Measurements from ENCODE around the gene STH.

Gene STH

DNA sequence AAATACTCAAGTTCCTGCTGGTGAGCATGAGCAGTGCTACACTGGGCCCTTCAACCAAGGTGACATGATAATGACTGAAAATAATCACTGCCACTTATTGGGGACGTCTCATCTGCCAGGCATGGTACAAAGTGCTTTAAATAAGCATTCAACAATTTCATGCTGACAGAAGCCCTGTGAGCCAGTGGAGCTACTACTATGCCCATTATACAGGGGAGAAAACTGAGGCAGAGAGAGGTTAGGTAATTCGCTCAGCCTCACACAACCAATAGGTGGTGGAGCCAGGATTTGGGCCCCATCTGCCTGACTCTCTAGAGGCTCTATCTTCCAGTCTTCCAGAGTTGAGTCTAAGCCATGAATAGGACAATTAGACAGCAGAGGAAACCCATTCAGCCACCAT is 30.3 kb upstream of the STH start:
- no peak for DNase-seq (ENCODE audit: low spot score)

DNA sequence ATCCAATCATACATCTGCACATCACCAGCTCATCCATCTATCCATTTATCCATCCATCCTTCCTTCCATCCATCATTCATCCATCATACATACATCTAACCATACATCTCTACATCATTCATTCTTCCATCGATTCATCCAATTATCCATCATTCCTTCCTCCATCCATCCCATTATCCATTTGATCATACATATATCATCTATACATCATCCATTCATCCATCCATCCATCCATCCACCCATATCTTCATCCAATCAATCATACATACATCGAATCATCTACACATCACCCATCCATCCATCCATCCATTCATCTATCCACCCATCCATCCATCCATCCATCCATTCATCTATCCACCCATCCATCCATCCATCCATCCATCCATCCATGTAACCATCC is 29.3 kb upstream of the STH start:
- no peak for DNase-seq (ENCODE audit: low spot score)

DNA sequence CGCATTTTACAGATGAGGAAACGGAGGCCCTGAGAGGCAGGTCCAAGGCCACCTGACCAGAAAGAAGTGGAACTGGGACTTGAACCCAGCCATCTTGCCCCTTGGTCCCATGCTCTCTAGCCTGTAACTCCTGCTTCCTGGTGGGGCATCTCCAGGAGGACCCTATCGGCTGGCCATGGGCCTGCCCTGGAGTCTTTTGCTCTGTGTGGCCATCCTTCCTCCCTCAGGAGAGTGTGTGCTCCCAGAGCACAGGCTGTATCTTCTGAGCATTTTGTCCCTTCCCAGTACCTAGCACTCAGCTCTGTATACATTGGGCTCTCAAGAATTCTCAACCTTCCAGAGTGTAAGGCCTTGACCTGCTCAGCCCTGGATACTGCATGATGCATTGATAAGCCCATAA is 28.4 kb upstream of the STH start:
- DNase-seq (ENCODE audit: low spot score): no peak

- no peak for DNase-seq (ENCODE audit: low spot score)
Observed at GRCh38 chr17:45971698-45972141, 27.3 kb upstream of the STH start.

DNA sequence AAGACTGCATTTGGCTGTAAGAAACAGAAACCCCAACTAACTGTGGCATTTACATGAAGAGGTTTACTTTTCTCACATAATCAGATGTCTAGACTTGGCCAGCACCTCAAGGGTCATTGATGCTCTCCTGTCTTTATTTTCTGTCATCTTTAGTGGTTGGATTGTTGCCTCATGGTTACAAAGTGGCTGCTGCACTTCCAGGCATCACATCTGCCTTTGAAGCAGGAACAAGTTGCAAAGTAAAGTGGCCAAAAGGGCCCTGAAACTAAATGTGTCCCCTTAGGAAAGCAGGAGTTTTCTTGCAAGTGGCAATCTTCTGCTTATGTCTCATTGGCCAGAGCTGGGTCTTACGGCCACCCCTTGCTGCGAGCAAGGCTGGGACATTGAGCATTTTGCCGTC is 26.5 kb upstream of the STH start:
- DNase-seq (ENCODE audit: low spot score): no peak

- no peak for DNase-seq (ENCODE audit: low spot score)
Observed at GRCh38 chr17:45973099-45973780, 25.8 kb upstream of the STH start.

DNA sequence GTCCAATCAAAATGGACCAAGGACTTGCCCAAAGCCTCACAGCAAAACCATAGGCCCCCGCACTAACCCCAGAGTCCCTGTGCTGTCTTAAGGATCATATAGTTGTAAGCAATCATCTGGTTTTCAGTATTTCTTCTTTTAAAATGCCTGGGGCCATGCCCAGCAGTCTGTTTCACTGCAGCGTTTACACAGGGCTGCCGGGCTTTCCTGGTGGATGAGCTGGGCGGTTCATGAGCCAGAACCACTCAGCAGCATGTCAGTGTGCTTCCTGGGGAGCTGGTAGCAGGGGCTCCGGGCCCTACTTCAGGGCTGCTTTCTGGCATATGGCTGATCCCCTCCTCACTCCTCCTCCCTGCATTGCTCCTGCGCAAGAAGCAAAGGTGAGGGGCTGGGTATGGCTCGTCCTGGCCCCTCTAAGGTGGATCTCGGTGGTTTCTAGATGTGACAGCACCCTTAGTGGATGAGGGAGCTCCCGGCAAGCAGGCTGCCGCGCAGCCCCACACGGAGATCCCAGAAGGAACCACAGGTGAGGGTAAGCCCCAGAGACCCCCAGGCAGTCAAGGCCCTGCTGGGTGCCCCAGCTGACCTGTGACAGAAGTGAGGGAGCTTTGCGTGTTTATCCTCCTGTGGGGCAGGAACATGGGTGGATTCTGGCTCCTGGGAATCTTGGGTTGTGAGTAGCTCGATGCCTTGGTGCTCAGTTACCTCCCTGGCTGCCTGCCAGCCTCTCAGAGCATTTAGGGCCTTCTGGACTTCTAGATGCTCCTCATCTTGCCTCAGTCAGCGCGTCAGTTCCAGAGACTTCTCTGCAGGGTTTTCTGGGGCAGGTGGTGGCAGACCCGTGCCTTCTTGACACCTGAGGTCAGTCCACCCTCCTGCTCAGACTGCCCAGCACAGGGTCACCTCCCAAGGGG is 24.8 kb upstream of the STH start:
- DNase-seq (ENCODE audit: low spot score): no peak

GRCh38 chr17:45974916-45975630 is 24.0 kb upstream of the STH start:
- no peak for DNase-seq (ENCODE audit: low spot score)

DNA sequence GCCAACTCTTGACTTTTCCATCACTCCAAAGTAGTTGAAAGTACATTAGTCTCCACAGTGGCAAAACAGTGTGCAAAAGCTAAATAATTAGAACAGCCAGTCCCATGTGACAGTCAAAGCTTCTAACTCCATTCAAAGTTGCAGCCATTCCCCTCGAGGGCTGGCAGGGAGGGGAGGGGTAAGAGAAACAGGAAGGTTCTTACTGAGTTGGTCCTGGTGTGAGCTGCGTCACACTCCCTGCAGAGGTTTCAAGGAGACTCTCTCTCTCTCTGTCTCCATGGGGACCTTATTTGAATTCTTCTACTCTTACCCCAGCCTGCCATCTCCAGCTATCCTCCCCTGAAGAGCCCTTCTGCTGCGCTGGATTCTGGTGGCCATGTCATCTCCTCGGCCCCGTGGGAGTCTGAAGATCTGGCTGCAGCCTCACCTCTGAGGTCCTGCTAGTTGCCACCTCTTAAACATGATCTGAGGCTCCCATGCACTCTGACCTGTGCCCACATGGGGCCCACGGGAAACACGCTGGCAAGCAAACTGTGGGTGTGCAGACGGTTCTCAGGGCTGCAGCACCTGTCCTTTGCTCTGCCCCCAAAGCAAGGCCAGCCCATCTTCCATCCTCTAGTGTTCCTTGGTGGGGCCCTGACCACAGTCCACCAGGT is 23.3 kb upstream of the STH start:
- DNase-seq (ENCODE audit: low spot score): no peak

DNA sequence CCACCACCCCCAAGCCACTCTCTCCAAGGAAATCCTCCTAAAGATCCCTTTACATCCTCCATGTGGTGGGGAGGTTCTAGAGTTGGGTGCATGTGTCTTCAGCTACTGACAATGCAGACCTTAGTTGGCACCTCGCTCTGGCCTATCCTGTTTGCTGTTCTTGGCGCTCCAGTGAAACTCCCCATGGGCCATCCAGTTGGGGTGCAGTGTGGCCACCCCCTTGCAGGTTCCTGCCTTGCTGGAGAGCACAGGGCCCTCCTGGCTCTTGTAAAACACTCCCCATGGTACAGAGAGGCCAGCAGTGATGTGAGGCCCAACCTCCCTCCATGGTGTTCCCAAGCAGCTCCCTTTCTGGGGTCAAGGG is 22.7 kb upstream of the STH start:
- DNase-seq (ENCODE audit: low spot score): no peak

DNA sequence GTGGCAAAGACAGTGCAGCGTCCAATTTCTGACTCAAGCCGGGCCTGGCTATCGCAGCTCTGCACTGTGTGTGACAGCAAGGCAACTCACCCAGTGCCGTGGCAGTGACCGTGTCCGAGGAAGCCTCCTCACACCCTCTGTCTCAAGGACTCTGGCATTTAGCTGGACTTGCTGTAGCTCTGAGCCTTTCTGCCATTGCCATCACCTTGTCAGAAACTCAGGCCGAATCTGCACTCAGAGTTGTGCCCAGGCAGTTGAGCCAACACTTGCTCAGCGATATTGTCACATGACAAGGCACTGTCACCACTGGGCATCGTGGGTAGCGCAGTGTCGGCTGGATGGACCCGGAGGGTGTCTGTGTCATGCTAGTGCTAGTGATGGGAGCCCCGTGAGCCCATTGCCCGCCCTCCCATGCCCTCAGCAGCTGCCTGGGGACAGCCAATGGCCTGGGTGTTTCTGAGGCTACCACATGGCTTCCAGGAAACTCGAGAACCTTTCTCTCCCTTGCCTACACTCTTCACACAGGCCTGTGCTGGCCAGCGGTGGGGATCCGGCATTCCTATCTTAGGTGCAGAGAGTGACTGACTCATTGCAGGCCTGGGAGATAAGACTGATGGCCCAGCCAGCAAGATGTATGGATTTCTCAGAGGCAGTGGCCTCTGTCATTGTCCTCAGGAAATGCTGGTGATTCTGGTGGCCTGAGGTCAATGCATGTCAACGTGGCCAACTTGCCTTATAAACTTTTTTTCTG is 22.1 kb upstream of the STH start:
- DNase-seq (ENCODE audit: low spot score): no peak

DNA sequence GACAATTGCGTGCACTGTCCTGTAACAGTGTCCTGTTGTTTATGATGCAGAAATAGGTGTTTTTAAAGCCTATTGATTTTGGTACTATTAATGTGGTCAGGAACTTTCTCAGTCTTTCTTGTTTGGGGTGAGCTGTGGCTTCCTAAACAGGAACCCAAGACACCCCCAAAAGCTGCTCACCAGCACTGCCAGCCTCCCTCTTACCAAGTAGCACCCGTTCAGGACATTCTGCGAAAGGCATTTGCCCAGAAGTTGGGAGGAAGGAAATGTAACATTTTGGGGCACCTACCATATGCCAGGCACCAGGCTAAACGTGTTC is 21.6 kb upstream of the STH start:
- no peak for DNase-seq (ENCODE audit: low spot score)

- no peak for DNase-seq (ENCODE audit: low spot score)
Observed at GRCh38 chr17:45977976-45978626, 20.9 kb upstream of the STH start.

DNA sequence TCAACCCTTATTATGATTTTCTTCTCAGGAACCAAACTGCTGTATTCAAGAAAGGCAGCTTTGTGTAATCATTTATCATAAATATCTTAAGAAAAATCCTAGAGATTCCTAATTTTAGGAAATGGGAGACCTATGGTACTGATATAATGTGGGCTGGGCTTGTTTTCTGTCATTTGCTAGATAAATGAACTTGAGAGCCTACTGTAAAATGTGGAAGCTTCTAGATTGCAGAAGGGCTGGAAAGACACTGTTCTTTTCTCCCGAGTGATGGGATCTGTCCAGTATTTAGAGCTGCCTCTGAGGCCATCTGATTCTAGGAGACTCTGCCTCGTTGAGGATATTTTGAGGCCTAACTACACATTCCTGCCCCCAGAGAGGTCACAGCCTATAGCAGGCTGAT is 19.9 kb upstream of the STH start:
- DNase-seq (ENCODE audit: low spot score): no peak

- no peak for DNase-seq (ENCODE audit: low spot score)
Observed at GRCh38 chr17:45980855-45981254, 18.2 kb upstream of the STH start.

DNA sequence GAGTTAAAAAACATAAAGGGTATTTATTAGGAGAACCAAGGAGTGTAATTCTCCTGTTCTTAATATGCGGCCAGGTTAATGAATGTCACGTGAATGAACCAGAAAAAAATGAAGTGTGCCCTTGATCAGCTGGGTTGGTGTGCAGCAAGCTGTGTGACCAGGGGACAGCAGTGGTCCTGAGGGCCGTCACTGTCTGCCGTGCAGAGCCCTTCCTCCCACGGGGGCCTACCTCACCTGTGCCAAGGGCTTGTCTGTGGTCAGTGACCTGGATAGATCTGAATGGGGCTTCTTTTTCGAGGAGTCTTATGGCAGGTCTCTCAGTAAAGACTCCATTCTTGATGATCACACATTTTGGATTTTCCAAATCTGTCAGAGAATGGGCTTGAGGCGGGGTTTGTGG is 17.7 kb upstream of the STH start:
- DNase-seq (ENCODE audit: low spot score): no peak

DNA sequence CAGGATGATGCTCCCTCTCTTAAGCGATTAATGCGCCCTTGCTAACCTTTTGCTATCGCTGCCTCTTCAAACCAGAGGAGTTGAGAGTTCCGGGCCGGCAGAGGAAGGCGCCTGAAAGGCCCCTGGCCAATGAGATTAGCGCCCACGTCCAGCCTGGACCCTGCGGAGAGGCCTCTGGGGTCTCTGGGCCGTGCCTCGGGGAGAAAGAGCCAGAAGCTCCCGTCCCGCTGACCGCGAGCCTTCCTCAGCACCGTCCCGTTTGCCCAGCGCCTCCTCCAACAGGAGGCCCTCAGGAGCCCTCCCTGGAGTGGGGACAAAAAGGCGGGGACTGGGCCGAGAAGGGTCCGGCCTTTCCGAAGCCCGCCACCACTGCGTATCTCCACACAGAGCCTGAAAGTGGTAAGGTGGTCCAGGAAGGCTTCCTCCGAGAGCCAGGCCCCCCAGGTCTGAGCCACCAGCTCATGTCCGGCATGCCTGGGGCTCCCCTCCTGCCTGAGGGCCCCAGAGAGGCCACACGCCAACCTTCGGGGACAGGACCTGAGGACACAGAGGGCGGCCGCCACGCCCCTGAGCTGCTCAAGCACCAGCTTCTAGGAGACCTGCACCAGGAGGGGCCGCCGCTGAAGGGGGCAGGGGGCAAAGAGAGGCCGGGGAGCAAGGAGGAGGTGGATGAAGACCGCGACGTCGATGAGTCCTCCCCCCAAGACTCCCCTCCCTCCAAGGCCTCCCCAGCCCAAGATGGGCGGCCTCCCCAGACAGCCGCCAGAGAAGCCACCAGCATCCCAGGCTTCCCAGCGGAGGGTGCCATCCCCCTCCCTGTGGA is 16.0 kb upstream of the STH start:
- DNase-seq (ENCODE audit: low spot score): no peak

GRCh38 chr17:45983614-45984310 is 15.3 kb upstream of the STH start:
- DNase-seq (ENCODE audit: low spot score): no peak

- no peak for DNase-seq (ENCODE audit: low spot score)
Observed at GRCh38 chr17:45984368-45984767, 14.7 kb upstream of the STH start.

- no peak for DNase-seq (ENCODE audit: low spot score)
Observed at GRCh38 chr17:45985447-45985846, 13.6 kb upstream of the STH start.

Data from hepatic stellate cell (primary cell).